GM04504 (cell line): ENCODE results near the gene PPP6C.
"Not testable (repeated sequence)": the region's sequence is repeated elsewhere in the genome, so short reads cannot be mapped to it uniquely, and the experiment has no call there.

Experiments used
- DNase-seq: peaks from one replicate; pipeline ENCODE4 v3.0.0-alpha.2; 2012; ENCODE audit warnings: low read depth

Gene PPP6C

DNA sequence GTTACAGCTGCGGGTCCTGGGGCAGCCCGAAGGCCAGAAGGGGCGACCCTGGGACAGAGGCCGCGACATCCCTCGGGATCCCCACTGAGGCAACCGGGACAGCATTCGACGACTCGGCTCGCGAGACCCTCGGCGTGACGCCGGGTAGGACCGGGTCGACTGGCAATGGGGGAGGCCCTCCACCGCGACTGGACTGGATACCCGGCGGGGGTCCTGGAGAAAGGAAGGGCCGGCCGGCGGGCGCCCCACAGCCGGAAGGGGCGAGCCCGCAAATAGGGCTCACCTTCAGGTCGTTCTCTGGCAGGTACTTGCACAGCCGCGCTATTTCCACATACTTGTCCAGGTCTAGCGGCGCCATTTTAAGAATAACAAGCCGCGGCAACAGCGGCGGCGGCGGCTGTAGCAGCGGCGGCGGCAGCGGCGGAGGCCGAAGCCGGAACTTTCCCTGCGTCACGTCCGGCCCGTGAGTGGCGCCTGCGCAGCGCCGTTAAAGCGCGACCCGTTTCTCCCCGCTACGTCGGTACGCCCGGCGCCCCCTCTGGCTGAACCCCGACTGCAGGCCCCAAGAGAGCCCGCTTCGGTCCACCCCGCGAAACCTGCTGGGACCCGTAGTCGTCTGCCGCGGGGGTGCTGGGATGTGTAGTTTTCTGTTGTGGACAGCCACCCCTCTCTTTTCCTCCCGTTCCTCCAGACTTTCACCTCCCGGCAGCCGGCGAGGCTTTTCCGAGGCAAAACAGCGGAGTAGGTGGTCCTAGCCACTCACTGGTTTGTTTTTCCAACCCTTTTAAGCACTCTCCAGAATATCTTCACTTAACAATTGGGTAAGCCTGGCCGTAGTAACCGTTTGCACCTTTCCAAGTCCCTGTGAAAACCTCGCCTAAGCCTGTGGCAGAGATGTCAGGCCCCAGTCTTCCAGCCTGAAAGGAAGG, at the start of gene PPP6C:
Gene PPP6C (minus strand): TSS at position 443 of the 929 bp plus-strand sequence. CDS start 85 bp downstream, at position 358.
- peak; percentile 90 for DNase-seq

DNA sequence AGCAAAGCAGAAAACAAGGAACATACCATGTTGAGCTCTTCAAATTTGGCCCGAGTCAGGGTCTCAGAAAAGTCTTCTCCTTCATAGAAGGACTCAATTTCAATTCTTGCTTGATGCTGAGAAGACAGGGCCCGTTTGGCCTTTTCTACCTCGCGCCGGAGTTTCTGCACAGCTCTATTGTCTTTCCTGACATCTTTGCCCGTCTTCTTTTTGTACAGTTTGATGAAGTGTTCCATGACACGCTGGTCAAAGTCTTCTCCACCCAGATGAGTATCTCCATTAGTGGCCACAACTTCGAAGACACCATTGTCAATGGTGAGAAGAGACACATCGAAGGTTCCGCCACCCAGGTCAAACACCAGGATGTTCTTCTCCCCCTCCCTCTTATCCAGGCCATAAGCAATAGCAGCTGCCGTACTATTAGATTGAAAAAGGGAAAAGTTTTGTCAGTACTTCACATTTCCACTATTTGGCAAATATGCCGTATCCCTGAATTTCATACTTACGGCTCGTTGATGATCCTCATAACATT, 49.4 kb upstream of the PPP6C start:
- no peak for DNase-seq

DNA sequence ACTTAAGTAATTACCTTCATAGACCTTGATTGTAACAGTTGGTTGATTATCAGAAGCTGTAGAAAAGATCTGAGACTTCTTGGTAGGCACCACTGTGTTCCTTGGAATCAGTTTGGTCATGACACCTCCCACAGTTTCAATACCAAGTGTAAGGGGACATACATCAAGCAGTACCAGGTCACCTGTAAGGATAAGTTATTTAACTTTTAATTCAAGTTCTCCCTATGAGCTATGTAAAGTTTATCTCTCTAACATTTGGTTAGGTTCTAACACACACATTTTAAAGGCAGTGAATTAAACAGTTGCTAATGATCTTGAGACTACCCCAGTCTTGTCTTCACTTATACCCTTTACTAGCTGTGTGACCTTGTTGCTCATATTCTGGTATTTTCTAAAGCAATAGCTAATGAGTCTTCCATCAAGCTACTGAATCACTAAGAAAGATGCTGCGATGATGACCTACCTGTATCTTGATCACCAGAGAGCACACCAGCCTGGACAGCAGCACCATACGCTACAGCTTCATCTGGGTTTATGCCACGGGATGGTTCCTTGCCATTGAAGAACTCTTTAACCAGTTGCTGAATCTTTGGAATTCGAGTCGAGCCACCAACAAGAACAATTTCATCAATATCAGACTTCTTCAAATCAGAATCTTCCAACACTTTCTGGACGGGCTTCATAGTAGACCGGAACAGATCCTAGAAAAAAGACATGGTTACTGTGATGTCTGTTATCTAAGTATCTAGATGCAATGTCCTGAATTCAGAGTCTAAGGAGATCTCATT, 48.7 kb upstream of the PPP6C start:
- DNase-seq = no peak

GRCh38 chr9:125236520-125237159, 47.0 kb upstream of the PPP6C start:
- DNase-seq = not testable (repeated sequence)

GRCh38 chr9:125235804-125236519, 46.4 kb upstream of the PPP6C start:
- DNase-seq = no peak

DNA sequence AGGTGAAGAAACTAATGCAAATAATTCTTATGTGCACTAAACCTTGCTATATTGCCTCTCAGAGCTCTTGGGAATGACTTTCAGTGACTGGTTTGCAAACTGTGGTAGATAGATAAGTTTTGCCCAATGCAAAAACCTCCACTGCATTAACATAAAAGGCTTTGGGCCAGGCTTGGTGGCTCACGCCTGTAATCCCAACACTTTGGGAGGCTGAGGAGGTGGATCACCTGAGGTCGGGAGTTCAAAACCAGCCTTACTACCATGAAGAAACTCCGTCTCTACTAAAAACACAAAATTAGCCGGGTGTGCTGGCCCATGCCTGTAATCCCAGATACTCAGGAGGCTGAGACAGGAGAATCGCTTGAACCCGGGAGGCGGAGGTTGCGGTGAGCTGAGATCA, 44.5 kb upstream of the PPP6C start:
- DNase-seq = not testable (repeated sequence)

DNA sequence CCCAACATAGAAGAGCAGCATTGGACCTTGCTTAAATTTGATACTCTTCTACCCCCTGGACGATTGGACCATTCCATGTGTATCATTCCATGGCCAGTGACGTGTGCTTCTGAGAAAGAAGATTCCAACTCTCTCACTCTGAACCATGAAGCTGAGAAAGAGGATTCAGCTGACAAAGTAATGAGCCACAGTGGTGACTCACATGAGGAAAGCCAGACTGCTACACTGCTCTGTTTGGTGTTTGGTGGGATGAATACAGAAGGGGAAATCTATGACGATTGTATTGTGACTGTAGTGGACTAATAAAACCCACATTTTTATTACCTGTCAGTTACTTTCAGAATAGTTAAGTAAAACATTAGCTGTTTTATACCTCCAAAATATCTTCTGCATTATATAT, 44.1 kb upstream of the PPP6C start:
- DNase-seq = peak; percentile 96

- no peak for DNase-seq
These were observed 38.2 kb upstream of the PPP6C start for GRCh38 chr9:125227761-125228160.

- not testable (repeated sequence) for DNase-seq
These were observed 35.3 kb upstream of the PPP6C start for GRCh38 chr9:125224858-125225257.

- DNase-seq = no peak
These were observed 29.0 kb upstream of the PPP6C start for GRCh38 chr9:125218621-125219020.

- no peak for DNase-seq
These were observed 24.6 kb upstream of the PPP6C start for GRCh38 chr9:125214186-125214585.

DNA sequence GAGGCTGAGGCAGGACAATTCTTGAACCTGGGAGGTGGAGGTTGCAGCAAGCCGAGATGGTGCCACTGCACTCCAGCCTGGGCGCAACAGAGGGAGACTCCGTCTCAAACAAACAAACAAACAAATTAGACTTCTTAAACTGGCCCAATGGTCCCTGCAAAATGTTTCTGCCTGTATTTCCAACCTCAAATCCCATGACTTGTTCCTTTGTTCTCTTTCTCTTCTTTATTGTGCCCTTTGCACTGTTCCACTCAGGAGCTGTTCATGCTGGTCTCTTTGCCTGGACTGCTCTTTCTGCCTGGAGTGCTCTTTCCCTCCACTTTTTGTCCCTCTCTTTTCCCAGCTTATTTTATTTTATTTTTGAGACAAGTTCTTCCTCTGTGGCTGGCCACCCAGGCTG, 14.9 kb upstream of the PPP6C start:
- DNase-seq = no peak

DNA sequence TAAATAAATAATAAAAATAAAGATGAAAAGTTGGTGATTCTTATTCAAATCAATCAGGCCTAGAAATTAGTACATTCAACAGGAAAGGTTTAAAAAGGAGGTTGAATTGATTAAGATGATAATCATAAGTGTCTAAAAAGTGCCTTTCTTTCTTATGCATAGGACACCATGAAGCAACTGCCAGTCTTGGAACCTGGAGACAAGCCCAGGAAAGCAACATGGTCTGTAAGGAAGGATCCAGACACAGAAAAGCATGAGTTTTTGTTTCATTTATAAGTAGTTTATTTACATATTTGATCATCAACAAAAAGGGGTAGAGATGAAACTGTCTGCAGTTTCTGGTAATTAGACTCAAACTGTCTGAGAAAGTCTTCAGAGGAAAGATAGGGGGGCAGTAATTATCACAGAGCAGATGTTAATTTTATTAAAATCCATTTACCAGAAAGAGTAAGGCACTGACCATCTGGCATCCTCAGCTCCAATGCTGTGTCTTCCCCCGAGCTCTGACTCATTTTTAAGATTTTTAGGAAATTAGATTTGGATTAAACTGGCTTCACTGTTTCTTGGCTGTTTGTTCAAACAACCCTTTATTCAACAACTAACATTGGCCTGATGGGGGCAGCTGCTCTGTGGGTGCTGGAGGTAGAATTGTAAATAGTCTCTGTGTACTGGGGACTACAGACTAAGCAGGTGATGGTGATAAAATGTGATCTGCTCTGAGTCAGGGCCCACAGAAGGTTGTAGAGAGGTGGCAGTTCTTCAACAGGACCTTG, 13.4 kb upstream of the PPP6C start:
- DNase-seq = no peak

DNA sequence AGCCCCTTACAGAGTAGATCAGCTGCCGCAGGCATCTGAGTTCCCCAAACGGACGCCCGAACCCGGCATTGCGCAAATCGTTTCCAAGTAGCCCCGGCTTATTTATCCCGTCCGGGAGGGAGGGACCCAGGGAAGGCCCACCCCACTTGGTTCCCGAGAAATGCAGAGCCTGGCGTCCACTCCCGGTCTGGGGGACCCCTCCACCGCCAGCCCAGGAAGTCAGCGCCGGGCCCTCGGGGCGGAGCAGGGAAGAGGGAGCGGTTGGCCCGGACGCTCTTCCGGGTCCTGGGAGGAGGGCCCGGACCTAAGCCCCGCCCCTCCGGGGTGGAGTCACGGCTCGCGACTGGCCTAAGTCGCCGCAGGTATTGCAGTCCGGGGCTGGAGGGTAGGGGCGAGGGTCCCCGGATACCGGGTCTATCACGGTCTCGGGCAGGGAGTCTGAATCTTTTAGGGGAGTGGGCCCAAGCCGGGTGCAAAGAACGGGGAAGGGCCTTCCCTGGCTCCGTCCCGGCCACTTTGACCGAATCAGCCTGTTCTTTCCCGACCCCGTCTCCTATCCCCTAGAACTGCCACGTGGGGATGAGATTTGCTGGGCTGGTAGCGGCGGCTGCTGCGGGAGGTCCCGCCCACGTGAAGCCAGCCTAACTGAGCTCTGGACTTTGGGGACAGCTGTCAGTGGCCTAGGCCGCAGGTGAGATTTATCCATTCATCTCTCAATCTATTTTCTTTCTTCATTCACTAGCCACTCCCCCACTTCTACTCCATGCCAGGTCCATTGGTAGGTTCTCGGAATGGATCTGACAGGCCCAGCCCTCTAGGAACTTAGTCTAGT, 10.8 kb upstream of the PPP6C start, which contains the start of gene RABEPK:
Gene RABEPK (plus strand): TSS at position 327 of the 832 bp plus-strand sequence. CDS start 2,472 bp downstream, outside the sequence.
- DNase-seq = peak; percentile 86

DNA sequence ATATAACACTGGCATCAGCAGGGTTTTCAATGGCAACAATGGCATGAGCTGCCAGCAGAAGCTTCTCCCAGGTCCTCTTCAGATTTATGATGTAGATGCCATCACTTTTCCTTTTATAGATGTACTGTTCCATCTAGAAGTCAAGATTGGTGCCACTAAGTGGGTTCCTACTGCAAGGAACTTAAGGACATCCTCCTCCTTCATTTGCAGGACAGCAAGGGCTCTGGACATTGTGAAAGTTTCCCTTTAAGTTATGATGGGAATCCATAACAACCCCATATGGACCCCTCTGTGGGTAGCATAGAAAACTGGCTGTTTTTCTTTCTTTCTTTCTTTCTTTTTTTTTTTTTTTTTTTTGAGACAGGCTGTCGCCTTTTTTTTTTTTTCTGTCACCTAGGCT, 6.0 kb upstream of the PPP6C start:
- DNase-seq = not testable (repeated sequence)

DNA sequence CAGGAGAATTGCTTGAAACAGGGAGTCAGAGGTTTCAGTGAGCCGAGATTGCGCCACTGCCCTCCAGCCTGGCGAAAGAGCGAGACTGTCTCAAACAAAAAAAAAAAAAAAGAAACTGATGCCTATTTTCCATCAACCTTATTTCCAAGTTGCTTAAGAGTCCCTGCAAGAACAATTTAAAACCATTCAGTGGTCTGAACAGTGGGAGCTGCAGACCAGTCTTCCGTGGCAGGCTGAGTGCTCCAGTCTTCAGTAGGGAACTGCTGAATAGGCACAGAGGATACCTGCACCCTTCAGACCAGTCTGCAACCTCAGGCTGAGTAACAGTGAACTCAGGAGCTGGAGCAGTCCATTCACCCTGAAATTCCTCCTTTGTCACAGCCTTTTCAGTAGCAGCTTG, 4.9 kb upstream of the PPP6C start:
- DNase-seq = not testable (repeated sequence)

GRCh38 chr9:125190361-125190801, 778 bp upstream of the PPP6C start:
- DNase-seq = no peak

DNA sequence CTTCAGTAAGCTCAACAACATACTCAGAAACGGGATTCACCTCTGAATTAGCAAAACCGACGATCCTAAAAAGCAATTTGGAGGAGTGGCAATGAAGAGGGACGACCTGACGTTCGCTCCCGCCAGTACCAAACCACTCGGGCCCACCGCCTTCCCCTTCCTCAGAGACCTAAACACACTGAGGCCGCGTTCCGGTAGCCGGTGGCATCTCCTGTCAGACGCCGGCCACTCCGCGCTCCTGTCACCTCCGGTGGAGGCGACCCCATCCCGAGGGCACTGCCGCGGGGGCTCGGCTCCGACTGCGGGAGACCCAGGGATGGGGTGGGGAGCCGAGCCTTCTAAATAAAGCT, 617 bp downstream of the PPP6C start:
- no peak for DNase-seq

DNA sequence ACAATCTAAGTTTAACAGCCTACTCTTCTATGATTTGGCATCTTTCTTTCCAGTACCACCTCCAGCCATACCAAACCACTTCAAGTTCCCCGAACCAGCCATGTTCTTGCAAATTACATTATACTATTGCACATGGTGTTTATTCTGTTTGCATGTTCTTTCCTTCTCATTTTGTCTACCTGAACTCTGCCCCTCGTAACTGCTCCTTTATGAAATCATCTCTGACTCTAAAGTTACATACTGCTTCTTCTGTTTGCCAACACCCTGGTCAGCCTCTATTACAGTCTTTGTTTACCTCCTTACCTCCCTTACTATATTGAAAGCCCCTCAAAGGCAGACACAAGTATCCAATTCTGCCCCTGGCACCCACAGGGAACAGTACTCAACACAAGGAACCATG, 6.0 kb downstream of the PPP6C start:
- DNase-seq = no peak

DNA sequence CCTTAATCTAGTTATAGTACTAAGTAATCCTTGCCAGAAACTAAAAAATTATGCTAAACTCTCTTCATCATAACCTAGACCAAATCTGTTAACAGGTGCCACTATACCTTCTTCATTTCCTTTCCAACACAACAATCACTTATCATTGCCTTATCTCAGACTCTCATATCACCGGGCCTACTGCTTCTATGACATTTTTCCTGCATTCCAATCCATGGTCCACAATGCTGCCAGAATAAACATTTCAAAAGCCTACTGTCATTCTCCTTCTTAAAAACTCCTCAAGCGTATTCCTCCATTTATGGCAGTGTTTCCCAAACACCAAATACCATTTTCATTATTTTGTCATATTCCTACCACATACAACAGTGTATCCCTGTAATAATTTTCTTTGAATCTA, 6.5 kb downstream of the PPP6C start:
- no peak for DNase-seq
